HG02642 (cell line): Measurements from ENCODE around the gene BRD9.
A peak's percentile ranks its signal among the peaks of the same experiment; 100 is the strongest.
"Not testable (repeated sequence)": the region's sequence is repeated elsewhere in the genome, so short reads cannot be mapped to it uniquely, and the experiment has no call there.

Experiments used
- ATAC-seq: cut with Tn5 transposase; IDR thresholded peaks from one replicate; pipeline ENCODE4 v1.9.1; 2021; ENCODE audit warnings: mild to moderate bottlenecking; ENCODE audit not compliant: unreplicated experiment, poor library complexity

BRD9 gene

GRCh38 chr5:892394-893136, at the start of gene BRD9, which contains the start of gene TRIP13:
Gene BRD9, minus strand, starts transcription at chr5:892801. Its CDS starts 144 bp downstream, at chr5:892657.
Gene TRIP13, plus strand, starts transcription at chr5:892884. Its CDS starts 115 bp downstream, at chr5:892999.
- ATAC-seq, result peak; percentile 96

GRCh38 chr5:940741-941140, 48.1 kb upstream of the BRD9 start:
- ATAC-seq, result not testable (repeated sequence)

GRCh38 chr5:939368-939767, 46.8 kb upstream of the BRD9 start:
- ATAC-seq, result no peak

GRCh38 chr5:937151-937924, 44.7 kb upstream of the BRD9 start:
- ATAC-seq, result no peak

GRCh38 chr5:936149-937144, 43.8 kb upstream of the BRD9 start:
- ATAC-seq, result no peak

- ATAC-seq, result no peak
Observed at GRCh38 chr5:935510-936084, 43.0 kb upstream of the BRD9 start.

GRCh38 chr5:934381-934967, 41.9 kb upstream of the BRD9 start:
- ATAC-seq, result not testable (repeated sequence)

GRCh38 chr5:933951-934350, 41.4 kb upstream of the BRD9 start:
- ATAC-seq, result not testable (repeated sequence)

GRCh38 chr5:933251-933861, 40.8 kb upstream of the BRD9 start:
- ATAC-seq, result no peak

GRCh38 chr5:932628-933250, 40.1 kb upstream of the BRD9 start:
- ATAC-seq, result no peak

DNA sequence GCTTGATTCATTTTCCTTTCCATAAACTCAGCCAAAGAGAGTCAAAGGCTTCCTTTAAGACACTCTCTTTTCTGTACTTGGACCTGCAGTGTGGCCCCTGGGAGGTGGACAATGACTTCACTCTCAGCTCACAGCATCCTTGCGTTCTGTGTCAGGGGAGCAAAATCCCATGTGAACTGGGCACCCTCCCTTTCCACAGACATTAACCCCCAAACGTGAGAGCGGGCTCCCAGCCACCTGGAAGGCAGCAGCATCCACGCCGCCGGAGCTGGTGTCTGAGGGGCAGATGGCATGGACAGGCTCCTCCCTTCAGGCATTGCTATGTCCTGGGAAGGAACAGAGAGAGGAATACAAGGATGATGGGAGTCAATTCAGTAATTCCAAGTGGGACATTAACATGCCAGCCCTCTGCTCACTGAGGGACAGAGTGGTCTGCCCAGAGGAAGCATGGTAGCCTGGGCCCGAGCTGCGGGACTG, 39.6 kb upstream of the BRD9 start:
- ATAC-seq, result no peak

DNA sequence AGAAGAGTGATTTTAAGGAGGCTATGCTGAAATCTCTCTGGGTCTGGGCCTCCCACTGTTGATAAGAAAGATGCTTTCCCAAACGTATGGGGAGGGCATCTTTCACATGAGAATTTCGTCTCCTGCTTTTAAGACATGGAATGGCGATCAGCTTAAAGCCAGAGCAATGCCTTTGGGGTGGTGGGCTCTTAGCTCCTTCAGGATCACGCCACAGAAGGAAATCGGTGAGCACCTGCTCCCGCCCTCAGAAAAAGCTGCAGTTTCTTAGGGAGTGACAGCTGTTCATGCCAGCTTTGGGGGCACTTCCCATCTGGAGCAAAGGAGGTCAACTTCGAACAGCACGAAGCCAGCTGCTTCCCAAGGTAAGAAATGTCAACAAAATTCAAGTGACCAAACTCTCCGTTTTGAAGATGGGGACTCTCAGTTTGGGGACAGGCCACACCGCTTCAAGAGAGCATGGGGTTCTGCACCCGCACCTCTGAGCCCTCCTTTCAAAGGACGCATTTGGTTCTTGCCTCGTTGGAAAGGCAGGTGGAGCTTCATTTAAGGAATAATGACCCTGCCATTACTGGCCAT, 39.1 kb upstream of the BRD9 start:
- no peak for ATAC-seq

DNA sequence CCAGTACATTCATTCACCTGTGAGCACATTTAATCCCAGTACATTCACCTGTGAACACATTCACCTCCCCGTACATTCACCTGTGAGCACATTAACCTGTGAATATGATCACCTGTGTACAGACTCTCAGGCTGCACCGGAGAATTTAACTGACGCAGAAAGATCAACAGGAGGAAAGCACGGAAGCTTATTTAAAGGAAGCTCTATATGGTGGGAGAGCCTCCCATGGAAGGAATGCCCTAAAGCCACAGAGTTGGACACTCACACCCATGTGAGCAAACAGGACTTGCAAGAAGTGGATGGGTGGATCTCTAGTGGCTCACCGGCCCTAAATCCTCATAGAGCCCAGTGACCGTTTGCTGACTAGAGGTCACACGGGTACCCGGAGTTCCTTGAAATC, 38.3 kb upstream of the BRD9 start:
- ATAC-seq, result no peak

DNA sequence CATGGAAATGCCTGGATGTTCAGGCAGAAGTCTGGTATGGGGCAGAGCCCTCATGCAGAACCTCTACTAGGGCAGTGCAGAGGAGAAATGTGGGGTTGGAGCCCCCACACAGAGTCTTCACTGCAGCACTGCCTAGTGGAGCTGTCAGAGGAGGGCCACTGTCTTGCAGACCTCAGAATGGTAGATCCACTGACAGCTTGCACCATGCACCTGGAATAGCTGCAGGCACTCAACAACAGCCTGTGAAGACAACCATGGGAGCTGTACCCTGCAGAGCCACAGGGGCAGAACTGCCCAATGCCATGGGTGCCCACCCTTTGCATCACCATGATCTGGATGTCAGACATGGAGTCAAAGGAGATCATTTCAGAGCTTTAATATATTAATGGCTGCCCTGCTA, 37.0 kb upstream of the BRD9 start:
- no peak for ATAC-seq

- not testable (repeated sequence) for ATAC-seq
Observed at GRCh38 chr5:929182-929581, 36.6 kb upstream of the BRD9 start.

DNA sequence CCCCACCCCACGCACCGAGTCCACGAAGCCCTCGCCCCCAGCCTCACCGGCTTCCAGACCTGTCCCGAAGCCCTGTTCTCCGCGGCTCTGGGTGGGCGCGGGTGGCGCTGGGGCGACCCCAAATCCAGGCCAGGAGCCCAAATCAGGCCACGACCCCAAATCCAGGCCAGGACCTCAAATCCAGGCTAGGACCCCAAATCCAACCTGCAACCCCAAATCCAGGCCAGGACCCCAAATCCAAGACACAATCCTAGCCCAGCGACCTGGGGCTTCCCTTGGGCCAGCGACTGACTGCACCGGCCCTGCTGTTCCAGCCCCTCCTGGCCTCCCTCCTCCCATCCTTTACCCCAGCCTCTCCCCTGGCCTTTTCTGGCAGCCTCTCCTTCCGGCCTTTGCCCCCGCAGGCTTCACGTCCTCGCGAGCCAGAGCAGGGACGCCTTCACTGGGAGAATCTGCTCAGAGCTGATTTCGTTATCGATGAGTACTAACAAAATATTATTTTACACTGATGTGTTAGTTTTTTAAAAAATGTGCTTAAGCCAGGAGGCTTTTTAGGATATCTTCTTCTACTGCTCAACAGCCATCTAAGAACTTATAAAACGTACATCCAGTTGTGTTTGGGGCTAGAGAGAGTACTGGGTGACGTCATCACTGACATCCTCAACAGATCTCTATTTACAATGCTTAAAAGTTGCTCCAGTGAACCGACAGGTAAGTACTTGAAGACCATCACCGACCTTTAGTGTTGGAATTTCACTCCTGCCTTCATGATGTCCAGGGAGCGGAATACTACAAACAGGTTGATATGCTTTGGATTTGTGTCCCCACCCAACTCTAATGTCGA, 34.8 kb upstream of the BRD9 start:
- ATAC-seq, result no peak

- ATAC-seq, result no peak
Observed at GRCh38 chr5:926417-927171, 34.0 kb upstream of the BRD9 start.
